Heart right ventricle (tissue), 16 donors: ENCODE results near the gene NEK6. TPM values are rescaled to one million over a fixed set of nuclear protein-coding genes. Genes with fewer than 3 reads are reported as not detected.

Experiments used
- ATAC-seq, 8 donors: fragments of 200-7000 bp; cut with Tn5 transposase; one replicate each; pipeline ENCODE4 v1.9.1; 2020; ENCODE audit warnings: mild to moderate bottlenecking in 8 of 8, moderate library complexity in 8 of 8, moderate number of reproducible peaks in 1 of 8
- DNase-seq, 2 donors: peaks; one replicate each; pipeline ENCODE4 v3.0.0-alpha.2; 2020
- H3K27ac ChIP-seq, 10 donors: fragments of 200-600 bp; sonication (generic) in 2 of 10; one replicate each; pipeline versions ENCODE4 v1.5.0 to v1.8.0; 2020 to 2022; ENCODE audit warnings: mild to moderate bottlenecking in 3 of 10
- H3K27me3 ChIP-seq, 7 donors: fragments of 200-600 bp; one replicate each; pipeline ENCODE4 v1.8.0; 2021 to 2022; ENCODE audit warnings: mild to moderate bottlenecking in 2 of 7
- H3K36me3 ChIP-seq, 9 donors: fragments of 200-600 bp; sonication (generic) in 1 of 9; one replicate each; pipeline versions ENCODE4 v1.5.0 to v1.8.0; 2020 to 2022; ENCODE audit warnings: mild to moderate bottlenecking in 2 of 9
- H3K4me1 ChIP-seq, 9 donors: fragments of 200-600 bp; sonication (generic) in 1 of 9; one replicate each; pipeline versions ENCODE4 v1.5.0 to v1.8.0; 2020 to 2022; ENCODE audit warnings: mild to moderate bottlenecking in 4 of 9
- H3K4me3 ChIP-seq, 10 donors: fragments of 200-600 bp; sonication (generic) in 2 of 10; one replicate each; pipeline versions ENCODE4 v1.5.0 to v1.8.0; 2020 to 2022; ENCODE audit warnings: mild to moderate bottlenecking in 7 of 10, moderate library complexity in 2 of 10
- H3K9me3 ChIP-seq, 11 donors: fragments of 200-600 bp in 10 of 11; sonication (generic) in 2 of 11; one replicate each; pipeline versions ENCODE4 v1.5.0 to v1.8.0; 2013 to 2022; ENCODE audit warnings: mild to moderate bottlenecking in 2 of 11, control low read depth in 1 of 11, moderate library complexity in 1 of 11
- WGBS, 2 donors: extraction: QIAGEN DNeasy Blood & Tissue Kit; methylation state at CpG; one replicate each; pipeline ENCODE4 v1.1.7; 2013; ENCODE audit warnings: inconsistent platforms in 1 of 2; 5-methylcytosine and 5-hydroxymethylcytosine counted together
- intact Hi-C, 10 donors: fragments of 100-400 bp; cut with DNase I; formaldehyde crosslinking; loops; one replicate each; pipeline versions ENCODE4 v1.11.1 to v1.14.2; 2022
- polyA plus RNA-seq, 2 donors: library from polyadenylated mRNA; stranded (reverse); fragments of 200-250 nt; gene quantifications; one replicate each; pipeline ENCODE4 v1.2.3, GENCODE V29; 2013
- total RNA-seq, 10 donors: library from RNA; stranded (reverse); fragmentation: NEBNext Ultra II Directional in 3 of 10; extraction: Animal tissue kit (Norgen Biotek cat#: 25700) in 3 of 10; gene quantifications; one replicate each; pipeline versions ENCODE4 v1.2.1 to v1.2.4, GENCODE V29; 2021 to 2023
- TF ChIP-seq, protein P1 (sequence below), 9 donors: fragments of 200-600 bp; sonication (generic) in 2 of 9; IDR thresholded peaks; one replicate each; pipeline versions ENCODE4 v1.5.0 to v1.8.0; 2021 to 2022; ENCODE audit warnings: antibody characterized with exemption in 9 of 9, mild to moderate bottlenecking in 5 of 9, moderate library complexity in 1 of 9
- donor health status: Arrhythmogenic right ventricular cardiomyopathy.
- donor health status: ischemic (EF 13 %, LVEDD 7.1; RV severe dilation, severe dysfunction).
- donor health status: healthy with polysubstance abuse.
- donor health status: DM: no; HTN: yes; CAD: no.
- donor health status: DM: no; HTN: no; CAD: no.
- donor health status: ischemic (EF 25% LVEDD 6.9; RV normal size, moderate dysfunction).
- donor health status: ischemic (EF 25% LVEDD 5.7; RV mildly dilated, moderate dysfunction).
- donor health status: healthy.
- donor health status: DM: yes; HTN: yes; CAD: no.
- donor health status: Ischemic cardiomyopathy.
- donor health status: ischemic (EF 35%, LVEDD 5.7; RV mildly dilated, moderate dysfunction).
- donor health status: nonischemic (EF 11% LVEDD 7.7; RV severe dilation, severe dysfunction).
- donor health status: DM: yes; HTN: yes; CAD: no.
- donor health status: PGD.
- donor health status: ischemic (EF 29% LVEDD 5.4; RV normal size, mild dysfunction).
- donor health status: nonischemic (EF 23%, LVEDD 6.1; RV moderate dilation, normal function).

NEK6 gene
- total and polyA plus RNA-seq, 12 donors = 1.9 to 22.4 (median 7.5) TPM

DNA sequence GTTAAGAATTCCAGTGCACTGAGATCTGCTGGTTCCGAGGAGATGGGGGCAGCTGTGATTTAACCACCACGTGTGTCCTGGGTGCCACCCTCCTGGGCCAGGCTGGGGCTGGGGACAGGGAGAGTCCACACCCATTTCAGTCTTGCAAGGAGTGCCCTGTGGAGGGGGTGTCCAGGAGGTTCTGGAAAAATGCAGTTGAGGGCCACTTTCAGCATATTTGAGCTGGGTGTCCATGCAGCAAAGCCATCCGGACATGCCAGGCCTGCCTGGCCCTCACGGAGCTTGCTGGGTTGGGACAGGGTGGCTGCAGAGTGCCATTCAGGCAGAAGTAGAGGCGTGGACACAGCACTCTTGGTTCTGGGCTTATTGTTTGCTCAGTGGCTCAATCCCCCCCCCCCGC, 68.1 kb downstream of the NEK6 start:
- H3K9me3 ChIP-seq = no peaks in the 10 kb centered on the region
- intact Hi-C loops = no loop called here
- ATAC-seq (no peak), DNase-seq (no peak)
- no peaks in the 10 kb centered on the region for H3K27me3 ChIP-seq
- peaks cover 0 to 99% (median 3%) of the 10 kb centered on the region in 9 donors for H3K36me3 ChIP-seq
- TF ChIP-seq, protein P1, sequence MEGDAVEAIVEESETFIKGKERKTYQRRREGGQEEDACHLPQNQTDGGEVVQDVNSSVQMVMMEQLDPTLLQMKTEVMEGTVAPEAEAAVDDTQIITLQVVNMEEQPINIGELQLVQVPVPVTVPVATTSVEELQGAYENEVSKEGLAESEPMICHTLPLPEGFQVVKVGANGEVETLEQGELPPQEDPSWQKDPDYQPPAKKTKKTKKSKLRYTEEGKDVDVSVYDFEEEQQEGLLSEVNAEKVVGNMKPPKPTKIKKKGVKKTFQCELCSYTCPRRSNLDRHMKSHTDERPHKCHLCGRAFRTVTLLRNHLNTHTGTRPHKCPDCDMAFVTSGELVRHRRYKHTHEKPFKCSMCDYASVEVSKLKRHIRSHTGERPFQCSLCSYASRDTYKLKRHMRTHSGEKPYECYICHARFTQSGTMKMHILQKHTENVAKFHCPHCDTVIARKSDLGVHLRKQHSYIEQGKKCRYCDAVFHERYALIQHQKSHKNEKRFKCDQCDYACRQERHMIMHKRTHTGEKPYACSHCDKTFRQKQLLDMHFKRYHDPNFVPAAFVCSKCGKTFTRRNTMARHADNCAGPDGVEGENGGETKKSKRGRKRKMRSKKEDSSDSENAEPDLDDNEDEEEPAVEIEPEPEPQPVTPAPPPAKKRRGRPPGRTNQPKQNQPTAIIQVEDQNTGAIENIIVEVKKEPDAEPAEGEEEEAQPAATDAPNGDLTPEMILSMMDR (IDR thresholded peaks at IDR 0.05) = no peak
- H3K4me3 ChIP-seq = no peak overlapping the region
- H3K27ac ChIP-seq = no peak overlapping the region
- H3K4me1 ChIP-seq = peaks cover 0 to 7% (median 0%) of the 10 kb centered on the region in 9 donors
- 94 to 96% methylated on average over 6 of the region's 6 CpGs for WGBS, 2 donors

DNA sequence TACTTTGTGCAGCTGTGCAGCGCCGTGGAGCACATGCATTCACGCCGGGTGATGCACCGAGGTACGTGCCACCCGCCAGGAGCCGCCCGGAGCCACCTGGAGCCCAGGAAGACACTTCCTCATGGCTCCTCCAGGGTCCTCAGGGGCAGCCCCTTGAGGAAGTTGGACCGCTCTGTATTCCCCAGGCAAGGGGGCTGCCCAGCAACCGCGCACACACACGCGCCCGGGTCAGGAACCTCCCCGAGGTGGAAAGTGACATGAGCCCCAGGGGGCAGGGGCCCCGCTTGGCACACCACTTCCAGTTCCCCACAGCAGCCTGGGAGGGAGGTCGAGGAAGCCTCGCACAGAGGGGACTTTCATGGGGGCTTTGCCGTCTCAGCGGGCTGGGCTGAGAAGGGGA, 68.6 kb downstream of the NEK6 start:
- no peak overlapping the region for H3K27ac ChIP-seq
- H3K4me3 ChIP-seq = no peak overlapping the region
- ATAC-seq (no peak), DNase-seq (no peak)
- intact Hi-C loops = no loop called here
- no peaks in the 10 kb centered on the region for H3K9me3 ChIP-seq
- H3K27me3 ChIP-seq = no peaks in the 10 kb centered on the region
- peaks cover 0 to 97% (median 3%) of the 10 kb centered on the region in 9 donors for H3K36me3 ChIP-seq
- 93 to 94% methylated on average over 21 of the region's 21 CpGs for WGBS, 2 donors
- TF ChIP-seq, protein P1 (IDR thresholded peaks at IDR 0.05) = no peak
- H3K4me1 ChIP-seq = peaks cover 0 to 7% (median 0%) of the 10 kb centered on the region in 9 donors

DNA sequence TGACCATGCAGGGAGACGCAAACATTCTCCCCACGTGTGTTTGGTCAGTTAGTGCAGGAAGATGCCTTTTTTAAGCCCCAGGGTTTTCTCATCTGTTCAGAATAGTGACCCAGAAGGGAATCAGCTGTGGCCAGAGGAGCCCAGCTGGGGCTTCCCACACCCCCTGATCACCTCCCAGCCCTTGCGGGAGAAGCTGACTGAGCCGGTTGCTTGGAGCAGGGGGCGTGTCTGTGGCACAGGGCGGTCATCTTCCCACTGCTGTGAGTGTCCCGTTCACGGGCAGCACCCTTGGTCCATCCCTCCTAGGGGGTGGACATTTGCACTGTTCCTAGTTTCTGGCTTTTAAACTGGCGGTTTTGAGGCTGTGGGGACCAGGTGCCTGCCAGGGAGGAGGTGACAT, 69.7 kb downstream of the NEK6 start:
- H3K4me1 ChIP-seq = peaks cover 0 to under 1% (median 0%) of the 10 kb centered on the region in 9 donors
- DNase-seq (no peak), ATAC-seq (no peak)
- no peaks in the 10 kb centered on the region for H3K9me3 ChIP-seq
- no peak overlapping the region for H3K27ac ChIP-seq
- H3K36me3 ChIP-seq = peaks cover 0 to 97% (median 3%) of the 10 kb centered on the region in 9 donors
- TF ChIP-seq, protein P1 (IDR thresholded peaks at IDR 0.05) = no peak
- no peak overlapping the region for H3K4me3 ChIP-seq
- 84 to 85% methylated on average over 9 of the region's 9 CpGs for WGBS, 2 donors
- no peaks in the 10 kb centered on the region for H3K27me3 ChIP-seq
- intact Hi-C loops = no loop called here

GRCh38 chr9:124328285-124328684, 70.5 kb downstream of the NEK6 start:
- intact Hi-C loops = no loop called here
- 93 to 96% methylated on average over 12 of the region's 12 CpGs for WGBS, 2 donors
- ATAC-seq (no peak), DNase-seq (no peak)
- no peaks in the 10 kb centered on the region for H3K9me3 ChIP-seq
- H3K4me1 ChIP-seq = no peaks in the 10 kb centered on the region
- H3K27me3 ChIP-seq = no peaks in the 10 kb centered on the region
- H3K36me3 ChIP-seq = peaks cover 0 to 97% (median 3%) of the 10 kb centered on the region in 9 donors
- no peak overlapping the region for H3K27ac ChIP-seq
- TF ChIP-seq, protein P1 (IDR thresholded peaks at IDR 0.05) = no peak
- H3K4me3 ChIP-seq = no peak overlapping the region
